ENCODE results near the gene ADH5.

Gene ADH5

DNA sequence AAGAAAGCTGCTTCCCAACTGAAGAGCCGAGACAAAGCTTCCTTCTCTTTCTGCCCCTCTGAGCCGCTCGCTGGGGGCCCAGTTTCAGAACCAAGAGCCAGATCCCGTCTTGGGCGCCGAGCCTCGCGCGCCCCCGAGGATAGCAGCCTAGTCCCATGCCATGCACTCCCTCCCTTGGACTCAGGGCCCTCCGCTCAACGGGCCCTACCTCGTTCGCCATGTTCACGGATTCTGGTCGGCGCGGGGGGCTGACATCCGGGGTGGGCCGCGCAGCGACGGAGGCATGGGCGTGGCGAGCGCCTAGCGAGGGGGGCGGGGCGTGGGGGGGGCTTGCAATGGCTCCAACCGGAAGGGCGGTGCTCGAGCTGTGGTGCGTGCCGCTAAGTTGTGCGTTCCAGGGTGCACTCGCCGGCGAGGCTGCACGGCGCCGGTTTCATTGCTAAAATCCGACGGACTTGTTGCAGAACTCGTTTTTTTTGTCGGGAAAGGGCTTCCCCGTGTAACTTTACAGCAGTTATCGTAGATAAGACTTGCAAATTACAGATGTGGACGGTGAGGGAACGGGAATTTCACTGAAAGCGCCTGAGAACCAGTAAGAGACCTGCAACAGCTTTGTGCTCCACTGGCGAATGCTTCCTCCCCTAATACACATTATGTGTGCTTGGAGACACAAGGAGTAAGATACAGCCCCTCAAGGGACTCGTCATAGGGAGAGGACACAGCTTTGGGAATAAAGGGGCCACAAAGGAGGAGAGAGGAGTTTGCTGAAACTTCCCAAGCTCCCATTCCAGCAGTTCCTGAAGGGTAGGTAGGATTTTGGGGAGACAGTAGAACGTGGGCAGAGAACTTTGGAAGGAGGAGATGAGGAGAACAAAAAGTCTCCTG, at the start of gene ADH5 (continued):
- TF ChIP-seq, protein P1, sequence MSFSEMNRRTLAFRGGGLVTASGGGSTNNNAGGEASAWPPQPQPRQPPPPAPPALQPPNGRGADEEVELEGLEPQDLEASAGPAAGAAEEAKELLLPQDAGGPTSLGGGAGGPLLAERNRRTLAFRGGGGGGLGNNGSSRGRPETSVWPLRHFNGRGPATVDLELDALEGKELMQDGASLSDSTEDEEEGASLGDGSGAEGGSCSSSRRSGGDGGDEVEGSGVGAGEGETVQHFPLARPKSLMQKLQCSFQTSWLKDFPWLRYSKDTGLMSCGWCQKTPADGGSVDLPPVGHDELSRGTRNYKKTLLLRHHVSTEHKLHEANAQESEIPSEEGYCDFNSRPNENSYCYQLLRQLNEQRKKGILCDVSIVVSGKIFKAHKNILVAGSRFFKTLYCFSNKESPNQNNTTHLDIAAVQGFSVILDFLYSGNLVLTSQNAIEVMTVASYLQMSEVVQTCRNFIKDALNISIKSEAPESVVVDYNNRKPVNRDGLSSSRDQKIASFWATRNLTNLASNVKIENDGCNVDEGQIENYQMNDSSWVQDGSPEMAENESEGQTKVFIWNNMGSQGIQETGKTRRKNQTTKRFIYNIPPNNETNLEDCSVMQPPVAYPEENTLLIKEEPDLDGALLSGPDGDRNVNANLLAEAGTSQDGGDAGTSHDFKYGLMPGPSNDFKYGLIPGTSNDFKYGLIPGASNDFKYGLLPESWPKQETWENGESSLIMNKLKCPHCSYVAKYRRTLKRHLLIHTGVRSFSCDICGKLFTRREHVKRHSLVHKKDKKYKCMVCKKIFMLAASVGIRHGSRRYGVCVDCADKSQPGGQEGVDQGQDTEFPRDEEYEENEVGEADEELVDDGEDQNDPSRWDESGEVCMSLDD (tag by site-specific recombination; IDR thresholded peaks at IDR 0.05), result no peak
- no peak for TF ChIP-seq MYNN (tag by site-specific recombination; IDR thresholded peaks at IDR 0.05; ENCODE audit: borderline replicate concordance)
- no peak for TF ChIP-seq ZNF221 (tag by site-specific recombination; IDR thresholded peaks at IDR 0.05; ENCODE audit: borderline replicate concordance)
- TF ChIP-seq ZNF544 (tag by site-specific recombination; IDR thresholded peaks at IDR 0.05), result no peak
- no peak for TF ChIP-seq ZNF133 (tag by site-specific recombination; IDR thresholded peaks at IDR 0.05)
- TF ChIP-seq ZBTB21 (tag by site-specific recombination; IDR thresholded peaks at IDR 0.05), result no peak
- TF ChIP-seq, protein P2, sequence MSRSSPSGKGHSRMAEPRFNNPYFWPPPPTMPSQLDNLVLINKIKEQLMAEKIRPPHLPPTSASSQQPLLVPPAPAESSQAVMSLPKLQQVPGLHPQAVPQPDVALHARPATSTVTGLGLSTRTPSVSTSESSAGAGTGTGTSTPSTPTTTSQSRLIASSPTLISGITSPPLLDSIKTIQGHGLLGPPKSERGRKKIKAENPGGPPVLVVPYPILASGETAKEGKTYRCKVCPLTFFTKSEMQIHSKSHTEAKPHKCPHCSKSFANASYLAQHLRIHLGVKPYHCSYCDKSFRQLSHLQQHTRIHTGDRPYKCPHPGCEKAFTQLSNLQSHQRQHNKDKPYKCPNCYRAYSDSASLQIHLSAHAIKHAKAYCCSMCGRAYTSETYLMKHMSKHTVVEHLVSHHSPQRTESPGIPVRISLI (tag by site-specific recombination; IDR thresholded peaks at IDR 0.05), result no peak
- TF ChIP-seq ZNF19 (tag by site-specific recombination; IDR thresholded peaks at IDR 0.05; ENCODE audit: low read depth), result no peak
- no peak for TF ChIP-seq ZNF214 (tag by site-specific recombination; IDR thresholded peaks at IDR 0.05; ENCODE audit: borderline replicate concordance)
- TF ChIP-seq, protein P3, sequence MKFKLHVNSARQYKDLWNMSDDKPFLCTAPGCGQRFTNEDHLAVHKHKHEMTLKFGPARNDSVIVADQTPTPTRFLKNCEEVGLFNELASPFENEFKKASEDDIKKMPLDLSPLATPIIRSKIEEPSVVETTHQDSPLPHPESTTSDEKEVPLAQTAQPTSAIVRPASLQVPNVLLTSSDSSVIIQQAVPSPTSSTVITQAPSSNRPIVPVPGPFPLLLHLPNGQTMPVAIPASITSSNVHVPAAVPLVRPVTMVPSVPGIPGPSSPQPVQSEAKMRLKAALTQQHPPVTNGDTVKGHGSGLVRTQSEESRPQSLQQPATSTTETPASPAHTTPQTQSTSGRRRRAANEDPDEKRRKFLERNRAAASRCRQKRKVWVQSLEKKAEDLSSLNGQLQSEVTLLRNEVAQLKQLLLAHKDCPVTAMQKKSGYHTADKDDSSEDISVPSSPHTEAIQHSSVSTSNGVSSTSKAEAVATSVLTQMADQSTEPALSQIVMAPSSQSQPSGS (tag by site-specific recombination; IDR thresholded peaks at IDR 0.05; ENCODE audit: low read depth), result no peak
- no peak for TF ChIP-seq ZNF677 (tag by site-specific recombination; IDR thresholded peaks at IDR 0.05)
- TF ChIP-seq, protein P4, sequence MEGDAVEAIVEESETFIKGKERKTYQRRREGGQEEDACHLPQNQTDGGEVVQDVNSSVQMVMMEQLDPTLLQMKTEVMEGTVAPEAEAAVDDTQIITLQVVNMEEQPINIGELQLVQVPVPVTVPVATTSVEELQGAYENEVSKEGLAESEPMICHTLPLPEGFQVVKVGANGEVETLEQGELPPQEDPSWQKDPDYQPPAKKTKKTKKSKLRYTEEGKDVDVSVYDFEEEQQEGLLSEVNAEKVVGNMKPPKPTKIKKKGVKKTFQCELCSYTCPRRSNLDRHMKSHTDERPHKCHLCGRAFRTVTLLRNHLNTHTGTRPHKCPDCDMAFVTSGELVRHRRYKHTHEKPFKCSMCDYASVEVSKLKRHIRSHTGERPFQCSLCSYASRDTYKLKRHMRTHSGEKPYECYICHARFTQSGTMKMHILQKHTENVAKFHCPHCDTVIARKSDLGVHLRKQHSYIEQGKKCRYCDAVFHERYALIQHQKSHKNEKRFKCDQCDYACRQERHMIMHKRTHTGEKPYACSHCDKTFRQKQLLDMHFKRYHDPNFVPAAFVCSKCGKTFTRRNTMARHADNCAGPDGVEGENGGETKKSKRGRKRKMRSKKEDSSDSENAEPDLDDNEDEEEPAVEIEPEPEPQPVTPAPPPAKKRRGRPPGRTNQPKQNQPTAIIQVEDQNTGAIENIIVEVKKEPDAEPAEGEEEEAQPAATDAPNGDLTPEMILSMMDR (tag by site-specific recombination; IDR thresholded peaks at IDR 0.05), result no peak
- peak; percentile 45 for TF ChIP-seq GLIS1 (tag by site-specific recombination; IDR thresholded peaks at IDR 0.05)
- no peak for TF ChIP-seq RBAK (tag by site-specific recombination; IDR thresholded peaks at IDR 0.05)
- no peak for TF ChIP-seq GLI4 (tag by site-specific recombination; IDR thresholded peaks at IDR 0.05)
- TF ChIP-seq, protein P5, sequence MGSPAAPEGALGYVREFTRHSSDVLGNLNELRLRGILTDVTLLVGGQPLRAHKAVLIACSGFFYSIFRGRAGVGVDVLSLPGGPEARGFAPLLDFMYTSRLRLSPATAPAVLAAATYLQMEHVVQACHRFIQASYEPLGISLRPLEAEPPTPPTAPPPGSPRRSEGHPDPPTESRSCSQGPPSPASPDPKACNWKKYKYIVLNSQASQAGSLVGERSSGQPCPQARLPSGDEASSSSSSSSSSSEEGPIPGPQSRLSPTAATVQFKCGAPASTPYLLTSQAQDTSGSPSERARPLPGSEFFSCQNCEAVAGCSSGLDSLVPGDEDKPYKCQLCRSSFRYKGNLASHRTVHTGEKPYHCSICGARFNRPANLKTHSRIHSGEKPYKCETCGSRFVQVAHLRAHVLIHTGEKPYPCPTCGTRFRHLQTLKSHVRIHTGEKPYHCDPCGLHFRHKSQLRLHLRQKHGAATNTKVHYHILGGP (tag by site-specific recombination; IDR thresholded peaks at IDR 0.05), result no peak
- no peak for TF ChIP-seq OVOL3 (tag by site-specific recombination; IDR thresholded peaks at IDR 0.05)
- TF ChIP-seq ZSCAN30 (tag by site-specific recombination; IDR thresholded peaks at IDR 0.05), result no peak; the same call in 1 of the 2 replicates
- TF ChIP-seq ZNF624 (tag by site-specific recombination; IDR thresholded peaks at IDR 0.05), result no peak
- peak; percentile 83 for TF ChIP-seq SCRT2 (tag by site-specific recombination; IDR thresholded peaks at IDR 0.05)
- TF ChIP-seq IKZF3 (tag by site-specific recombination; IDR thresholded peaks at IDR 0.05), result no peak
- TF ChIP-seq ZNF621 (tag by site-specific recombination; IDR thresholded peaks at IDR 0.05), result no peak
- TF ChIP-seq, protein P6, sequence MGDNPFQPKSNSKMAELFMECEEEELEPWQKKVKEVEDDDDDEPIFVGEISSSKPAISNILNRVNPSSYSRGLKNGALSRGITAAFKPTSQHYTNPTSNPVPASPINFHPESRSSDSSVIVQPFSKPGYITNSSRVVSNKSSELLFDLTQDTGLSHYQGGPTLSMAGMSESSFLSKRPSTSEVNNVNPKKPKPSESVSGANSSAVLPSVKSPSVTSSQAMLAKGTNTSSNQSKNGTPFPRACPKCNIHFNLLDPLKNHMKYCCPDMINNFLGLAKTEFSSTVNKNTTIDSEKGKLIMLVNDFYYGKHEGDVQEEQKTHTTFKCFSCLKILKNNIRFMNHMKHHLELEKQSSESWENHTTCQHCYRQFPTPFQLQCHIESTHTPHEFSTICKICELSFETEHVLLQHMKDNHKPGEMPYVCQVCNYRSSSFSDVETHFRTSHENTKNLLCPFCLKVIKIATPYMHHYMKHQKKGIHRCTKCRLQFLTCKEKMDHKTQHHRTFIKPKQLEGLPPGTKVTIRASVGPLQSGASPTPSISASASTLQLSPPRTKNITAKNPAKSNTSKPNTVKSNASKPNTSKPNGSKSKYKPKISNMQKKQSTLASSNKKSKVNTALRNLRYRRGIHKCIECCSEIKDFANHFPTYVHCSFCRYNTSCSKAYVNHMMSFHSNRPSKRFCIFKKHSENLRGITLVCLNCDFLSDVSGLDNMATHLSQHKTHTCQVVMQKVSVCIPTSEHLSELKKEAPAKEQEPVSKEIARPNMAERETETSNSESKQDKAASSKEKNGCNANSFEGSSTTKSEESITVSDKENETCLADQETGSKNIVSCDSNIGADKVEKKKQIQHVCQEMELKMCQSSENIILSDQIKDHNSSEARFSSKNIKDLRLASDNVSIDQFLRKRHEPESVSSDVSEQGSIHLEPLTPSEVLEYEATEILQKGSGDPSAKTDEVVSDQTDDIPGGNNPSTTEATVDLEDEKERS (tag by site-specific recombination; IDR thresholded peaks at IDR 0.05), result no peak
- no peak for TF ChIP-seq GFI1B (tag by site-specific recombination; IDR thresholded peaks at IDR 0.05)
- no peak for TF ChIP-seq ZNF174 (tag by site-specific recombination; IDR thresholded peaks at IDR 0.05)
- TF ChIP-seq ZNF404 (tag by site-specific recombination; IDR thresholded peaks at IDR 0.05), result no peak
- no peak for TF ChIP-seq ZBTB7A (tag by site-specific recombination; IDR thresholded peaks at IDR 0.05; ENCODE audit: low read depth)
- no peak for TF ChIP-seq ZNF843 (tag by site-specific recombination; IDR thresholded peaks at IDR 0.05)
- no peak for TF ChIP-seq HOXA7 (CRISPR knock-in tag; IDR thresholded peaks at IDR 0.05; ENCODE audit: borderline replicate concordance)
